HepG2 (cell line): ENCODE measurements around the gene PMPCB. TPM values are rescaled to one million over a fixed set of nuclear protein-coding genes. Genes with fewer than 3 reads are reported as not detected.
"Not testable (repeated sequence)": the region's sequence is repeated elsewhere in the genome, so short reads cannot be mapped to it uniquely, and the experiment has no call there.

ENCODE experiments used
- ATAC-seq: fragments of 200-7000 bp; cut with Tn5 transposase; 3 replicates; pipeline ENCODE4 v1.9.1; 2020; ENCODE audit warnings: mild to moderate bottlenecking, moderate library complexity
- BruUV-seq: library from RNA; stranded (reverse); fragments of 400-500 nt; replicated peaks from 2 replicates; lab custom pipeline; 2021; lab: Mats Ljungman, UMichigan
- CTCF ChIA-PET: fragments of 300-600 bp; formaldehyde crosslinking; extraction: SDS; loops from one replicate; lab custom pipeline; 2021; ENCODE audit warnings: low total read pairs, inconsistent platforms, low intra/inter-chr PET ratio; lab: Yijun Ruan, JAX
- POLR2A ChIA-PET: fragments of 350-600 bp; sonication (Branson Sonifier 250); formaldehyde crosslinking; loops from one replicate; lab custom pipeline; 2020; ENCODE audit warnings: antibody characterized with exemption, inconsistent platforms; lab: Yijun Ruan, JAX
- DNase-seq: peaks from one replicate; pipeline ENCODE4 v3.0.0-alpha.2; 2015; ENCODE audit warnings: low spot score
- FAIRE-seq: peaks from 3 replicates; lab custom pipeline; 2011; peaks lifted over from hg19 to GRCh38; lab: Jason Lieb, UNC
- H2AFZ ChIP-seq: one replicate; pipeline ENCODE4 v1.6.1; 2011; ENCODE audit warnings: low read length, inconsistent platforms
- H3K27ac ChIP-seq: fragments of 300-600 bp; 3 replicates; pipeline ENCODE4 v1.8.0; 2011; ENCODE audit warnings: mixed run types, mild to moderate bottlenecking, mixed read lengths, low read length, inconsistent platforms; ENCODE audit not compliant: insufficient read depth; ENCODE audit errors: extremely low read length
- H3K27me3 ChIP-seq, 2 experiments: fragments of 200-600 bp in 1 of 2; 2 replicates in 1 of 2; 3 replicates in 1 of 2; pipeline versions ENCODE4 v1.6.0 to v1.8.0; 2011; ENCODE audit warnings: low read length in 2 of 2, mild to moderate bottlenecking in 2 of 2, moderate library complexity in 2 of 2, inconsistent platforms in 1 of 2; ENCODE audit not compliant: insufficient read depth in 2 of 2, control insufficient read depth in 1 of 2
- H3K36me3 ChIP-seq, 2 experiments: fragments of 200-600 bp in 1 of 2; replicated peaks in 1 of 2; 2 replicates in 1 of 2; 3 replicates in 1 of 2; pipeline versions ENCODE4 v1.5.1 to v1.8.0; 2011; ENCODE audit warnings: low read length in 2 of 2, inconsistent platforms in 1 of 2; ENCODE audit not compliant: insufficient read depth in 2 of 2, control insufficient read depth in 1 of 2
- H3K4me1 ChIP-seq: 2 replicates; pipeline ENCODE4 v1.5.1; 2012; ENCODE audit warnings: low read length, inconsistent platforms; ENCODE audit not compliant: insufficient read depth
- H3K4me2 ChIP-seq: 2 replicates; pipeline ENCODE4 v1.6.0; 2011; ENCODE audit warnings: low read depth, low read length, inconsistent platforms
- H3K4me3 ChIP-seq, 3 experiments: fragments of 200-600 bp in 1 of 3; sonication (generic), shearing (Covaris generic) in 1 of 3; replicated peaks in 1 of 3; 2 replicates each; pipeline ENCODE4 v1.5.1; 2011 to 2016; ENCODE audit warnings: low read length in 3 of 3, inconsistent platforms in 2 of 3, low read depth in 2 of 3, mild to moderate bottlenecking in 2 of 3, control low read depth in 1 of 3, mixed read lengths in 1 of 3; ENCODE audit not compliant: insufficient read depth in 1 of 3
- H3K79me2 ChIP-seq: one replicate; pipeline ENCODE4 v1.6.1; 2011; ENCODE audit warnings: low read length, inconsistent platforms; ENCODE audit not compliant: insufficient read depth
- H3K9ac ChIP-seq: 2 replicates; pipeline ENCODE4 v1.6.0; 2011; ENCODE audit warnings: mild to moderate bottlenecking, low read depth, low read length, inconsistent platforms; ENCODE audit not compliant: insufficient read depth
- H3K9me3 ChIP-seq: 2 replicates; pipeline ENCODE4 v1.5.1; 2012; ENCODE audit warnings: mild to moderate bottlenecking, low read length
- H4K20me1 ChIP-seq: 2 replicates; pipeline ENCODE4 v1.6.0; 2011; ENCODE audit warnings: inconsistent platforms, mild to moderate bottlenecking, low read length, moderate library complexity; ENCODE audit not compliant: insufficient read depth
- WGBS: methylation state at CpG from one replicate; pipeline ENCODE4 v1.1.6; 2017; ENCODE audit warnings: low lambda C conversion rate; 5-methylcytosine and 5-hydroxymethylcytosine counted together
- in situ Hi-C: cut with HindIII; loops from 2 replicates; pipeline ENCODE4 v1.10.0; 2017; ENCODE audit warnings: low pct_unique_long_range_greater_than_20kb; ENCODE audit not compliant: extremely low pct_ligation_motif_present
- intact Hi-C: fragments of 100-400 bp; cut with micrococcal nuclease; formaldehyde crosslinking; loops from one replicate; pipeline ENCODE4 v1.10.0; 2022; ENCODE audit not compliant: unreplicated experiment
- polyA plus RNA-seq, 8 experiments: library from polyadenylated mRNA; depleted of rRNA in 3 of 8; stranded (reverse) in 7 of 8; unstranded in 1 of 8; fragments of >200 nt; fragmentation: Illumina TruSeq in 4 of 8; extraction: Trizol in 4 of 8; gene quantifications; 2 replicates each; pipeline versions ENCODE4 v1.2.1 to v1.2.3, GENCODE V29; 2011 to 2016; ENCODE audit warnings: low read depth in 4 of 8, missing spikeins in 1 of 8, mixed read lengths in 1 of 8; ENCODE audit not compliant: insufficient read depth in 1 of 8
- total RNA-seq, 5 experiments: library from RNA; depleted of rRNA; stranded (reverse); fragments of >200 nt; fragmentation: Illumina TruSeq; extraction: Trizol; gene quantifications; 2 replicates each; pipeline ENCODE4 v1.2.3, GENCODE V29; 2016; ENCODE audit warnings: low read depth in 1 of 5

Gene PMPCB
- total and polyA plus RNA-seq, 2 of the 13 experiments (the other 11 are each of a cell fraction or from before 2014, with no cell fraction given), result 80.8 to 124 TPM

GRCh38 chr7:103253699-103254506 is 43.3 kb upstream of the PMPCB start:
- FAIRE-seq, CTCF ChIA-PET, BruUV-seq, H3K27ac ChIP-seq, H3K79me2 ChIP-seq, intact Hi-C loops, POLR2A ChIA-PET, H4K20me1 ChIP-seq, H3K36me3 ChIP-seq, H3K4me2 ChIP-seq, H3K9ac ChIP-seq, H3K9me3 ChIP-seq, DNase-seq, in situ Hi-C loops, ATAC-seq, H3K4me3 ChIP-seq, H2AFZ ChIP-seq, H3K4me1 ChIP-seq, H3K27me3 ChIP-seq: not testable (repeated sequence)
- 42% methylated on average over 3 of the region's 3 CpGs for WGBS

- ATAC-seq, FAIRE-seq, DNase-seq, H3K27ac ChIP-seq, H3K4me1 ChIP-seq, H3K9ac ChIP-seq, H3K79me2 ChIP-seq, H3K4me3 ChIP-seq, H2AFZ ChIP-seq, H3K9me3 ChIP-seq, H4K20me1 ChIP-seq, H3K4me2 ChIP-seq, in situ Hi-C loops, H3K27me3 ChIP-seq, intact Hi-C loops, CTCF ChIA-PET, H3K36me3 ChIP-seq, POLR2A ChIA-PET, BruUV-seq: not testable (repeated sequence)
- WGBS, result 24% methylated on average over 2 of the region's 2 CpGs
Observed at GRCh38 chr7:103264054-103264453, 33.2 kb upstream of the PMPCB start.

- H2AFZ ChIP-seq, H3K9me3 ChIP-seq, H3K27me3 ChIP-seq, POLR2A ChIA-PET, H3K9ac ChIP-seq, intact Hi-C loops, H3K79me2 ChIP-seq, in situ Hi-C loops, H3K36me3 ChIP-seq, BruUV-seq, H3K27ac ChIP-seq, FAIRE-seq, ATAC-seq, H3K4me1 ChIP-seq, H3K4me2 ChIP-seq, H3K4me3 ChIP-seq, DNase-seq, CTCF ChIA-PET, H4K20me1 ChIP-seq: not testable (repeated sequence)
- WGBS, result 17% methylated on average over 2 of the region's 2 CpGs
Observed at GRCh38 chr7:103266229-103266628, 31.0 kb upstream of the PMPCB start.
